Hepatocyte (in vitro differentiated cells): Measurements from ENCODE around the gene MEIS3. TPM values are rescaled to one million over a fixed set of nuclear protein-coding genes. Genes with fewer than 3 reads are reported as not detected.

Experiments used
- DNase-seq: peaks from one replicate; pipeline ENCODE4 v3.0.0-alpha.2; 2016; ENCODE audit warnings: low spot score
- H2AFZ ChIP-seq: fragments of 200-600 bp; sonication (generic); 2 replicates; pipeline ENCODE4 v1.6.0; 2016; ENCODE audit warnings: antibody characterized with exemption, mild to moderate bottlenecking
- H3K27ac ChIP-seq: fragments of 200-600 bp; sonication (generic); 2 replicates; pipeline ENCODE4 v1.5.1; 2016; ENCODE audit warnings: mild to moderate bottlenecking
- H3K27me3 ChIP-seq: fragments of 200-600 bp; sonication (generic); 2 replicates; pipeline ENCODE4 v1.6.1; 2016
- H3K36me3 ChIP-seq: fragments of 200-600 bp; sonication (generic); replicated peaks from 2 replicates; pipeline ENCODE4 v1.5.1; 2016; ENCODE audit warnings: low read depth; ENCODE audit not compliant: insufficient read depth
- H3K4me1 ChIP-seq: fragments of 200-600 bp; sonication (generic); 2 replicates; pipeline ENCODE4 v1.5.1; 2016; ENCODE audit warnings: mild to moderate bottlenecking, moderate library complexity; ENCODE audit not compliant: insufficient read depth
- H3K4me2 ChIP-seq: fragments of 200-600 bp; sonication (generic); 2 replicates; pipeline ENCODE4 v1.6.0; 2016
- H3K4me3 ChIP-seq: fragments of 200-600 bp; sonication (generic); 2 replicates; pipeline ENCODE4 v1.5.1; 2016; ENCODE audit warnings: mild to moderate bottlenecking
- H3K79me2 ChIP-seq: fragments of 200-600 bp; sonication (generic); 2 replicates; pipeline ENCODE4 v1.6.0; 2017; ENCODE audit warnings: mild to moderate bottlenecking
- H3K9me2 ChIP-seq: fragments of 200-600 bp; sonication (generic); replicated peaks from 2 replicates; pipeline ENCODE4 v1.6.0; 2017; ENCODE audit warnings: mild to moderate bottlenecking; ENCODE audit not compliant: insufficient read depth
- H3K9me3 ChIP-seq: fragments of 200-600 bp; sonication (generic); 2 replicates; pipeline ENCODE4 v1.5.1; 2016; ENCODE audit warnings: low read depth, mild to moderate bottlenecking
- H4K20me1 ChIP-seq: fragments of 200-600 bp; sonication (generic); 2 replicates; pipeline ENCODE4 v1.6.0; 2016; ENCODE audit warnings: mild to moderate bottlenecking; ENCODE audit not compliant: insufficient read depth, poor library complexity, severe bottlenecking
- CTCF ChIP-seq: fragments of 200-600 bp; sonication (generic); IDR thresholded peaks from 2 replicates; pipeline ENCODE4 v1.5.1; 2016; ENCODE audit warnings: antibody characterized with exemption, mild to moderate bottlenecking; ENCODE audit not compliant: poor library complexity
- EZH2 ChIP-seq: fragments of 200-600 bp; sonication (generic); IDR thresholded peaks from 2 replicates; pipeline ENCODE4 v1.6.1; 2016; ENCODE audit warnings: antibody characterized with exemption, mild to moderate bottlenecking, borderline replicate concordance
- EZH2phosphoT487 ChIP-seq: fragments of 200-600 bp; sonication (generic); IDR thresholded peaks from one replicate; pipeline ENCODE4 v1.6.1; 2018; ENCODE audit warnings: antibody characterized with exemption, mild to moderate bottlenecking, low read depth, moderate library complexity; ENCODE audit not compliant: unreplicated experiment, severe bottlenecking
- WGBS: methylation state at CpG from one replicate; pipeline ENCODE4 v1.1.6; 2016; ENCODE audit warnings: low lambda C conversion rate; ENCODE audit errors: missing lambda C conversion rate; 5-methylcytosine and 5-hydroxymethylcytosine counted together
- polyA plus RNA-seq: library from polyadenylated mRNA; unstranded; fragments of >200 nt; fragmentation: Nextera tagmentation; extraction: Ambion mirVana; gene quantifications from 2 replicates; pipeline ENCODE4 v1.2.1, GENCODE V29; 2016
- total RNA-seq: library from RNA; depleted of rRNA; stranded (reverse); fragments of >200 nt; gene quantifications from 2 replicates; pipeline ENCODE4 v1.2.3, GENCODE V29; 2014

MEIS3 gene
- total and polyA plus RNA-seq, 2 experiments from 2014 or later = 21.2 to 47.0 TPM

- no peak overlapping the region for H3K27ac ChIP-seq
- H3K79me2 ChIP-seq = peaks cover 7% of the 10 kb centered on the region
- H4K20me1 ChIP-seq = no peaks in the 10 kb centered on the region
- no peaks in the 10 kb centered on the region for H3K27me3 ChIP-seq
- no peaks in the 10 kb centered on the region for H3K36me3 ChIP-seq
- no peak overlapping the region for H3K4me3 ChIP-seq
- no peak overlapping the region for H3K4me2 ChIP-seq
- H2AFZ ChIP-seq = no peak overlapping the region
- no peaks in the 10 kb centered on the region for H3K9me2 ChIP-seq
- 97% methylated on average over 6 of the region's 6 CpGs for WGBS
- TF ChIP-seq CTCF = no peak
- TF ChIP-seq EZH2 = no peak
- TF ChIP-seq EZH2phosphoT487 = no peak
- H3K9me3 ChIP-seq = no peaks in the 10 kb centered on the region
- no peaks in the 10 kb centered on the region for H3K4me1 ChIP-seq
- DNase-seq = no peak
Observed at GRCh38 chr19:47356900-47357299, 62.4 kb downstream of the MEIS3 start.

GRCh38 chr19:47353307-47353712 is 66.0 kb downstream of the MEIS3 start:
- WGBS = 97% methylated on average over 24 of the region's 24 CpGs
- no peak for DNase-seq
- Histone ChIP-seq H3K36me3 (no peaks in the 10 kb centered on the region), H3K4me3 (no peak overlapping the region), H3K9me3 (no peaks in the 10 kb centered on the region), H3K4me1 (no peaks in the 10 kb centered on the region), H2AFZ (no peak overlapping the region), H3K79me2 (peaks cover 28% of the 10 kb centered on the region), H3K27me3 (no peaks in the 10 kb centered on the region), H3K27ac (no peak overlapping the region), H4K20me1 (no peaks in the 10 kb centered on the region), H3K9me2 (no peaks in the 10 kb centered on the region), H3K4me2 (no peak overlapping the region)
- TF ChIP-seq EZH2 (no peak), EZH2phosphoT487 (no peak), CTCF (no peak)

Other genes with a start within 250 kb of the MEIS3 start
- gene BBC3, start 188.3 kb downstream of the MEIS3 start, total RNA-seq = 8.0 and 9.9 TPM in 2 replicates
- 14.7 and 22.0 TPM in 2 replicates for gene BBC3, start 188.3 kb downstream of the MEIS3 start, polyA plus RNA-seq
- gene CCDC9, start 163.0 kb downstream of the MEIS3 start, total RNA-seq = 5.2 and 7.9 TPM in 2 replicates
- gene CCDC9, start 163.0 kb downstream of the MEIS3 start, polyA plus RNA-seq = 13.0 and 19.6 TPM in 2 replicates
- gene INAFM1, start 144.6 kb downstream of the MEIS3 start, total RNA-seq = 1.7 and 1.9 TPM in 2 replicates
- 11.9 and 13.8 TPM in 2 replicates for gene INAFM1, start 144.6 kb downstream of the MEIS3 start, polyA plus RNA-seq
- 0.43 and 0.96 TPM in 2 replicates for gene C5AR1, start 109.7 kb downstream of the MEIS3 start, total RNA-seq
- gene C5AR1, start 109.7 kb downstream of the MEIS3 start, polyA plus RNA-seq = 0.99 and 3.2 TPM in 2 replicates
- 0.53 TPM in 1 of 2 replicates, not detected in the other for gene C5AR2, start 87.4 kb downstream of the MEIS3 start, total RNA-seq
- gene C5AR2, start 87.4 kb downstream of the MEIS3 start, polyA plus RNA-seq = 0.24 TPM in 1 of 2 replicates, not detected in the other
- gene DHX34, start 70.2 kb downstream of the MEIS3 start, total RNA-seq = 9.3 and 10.7 TPM in 2 replicates
- gene DHX34, start 70.2 kb downstream of the MEIS3 start, polyA plus RNA-seq = 17.6 and 18.2 TPM in 2 replicates
- gene SLC8A2, start 52.4 kb upstream of the MEIS3 start, total RNA-seq = 1.1 and 1.2 TPM in 2 replicates
- gene SLC8A2, start 52.4 kb upstream of the MEIS3 start, polyA plus RNA-seq = 0.24 and 0.40 TPM in 2 replicates
- gene KPTN, start 64.7 kb upstream of the MEIS3 start, total RNA-seq = 8.3 and 10.1 TPM in 2 replicates
- 22.6 and 25.4 TPM in 2 replicates for gene KPTN, start 64.7 kb upstream of the MEIS3 start, polyA plus RNA-seq
- gene NAPA, start 95.5 kb upstream of the MEIS3 start, total RNA-seq = 89.8 and 106 TPM in 2 replicates
- 192 and 229 TPM in 2 replicates for gene NAPA, start 95.5 kb upstream of the MEIS3 start, polyA plus RNA-seq
- gene ZNF541, start 153.6 kb upstream of the MEIS3 start, total RNA-seq = 0.43 TPM in 1 of 2 replicates, not detected in the other
- 0.05 and 0.84 TPM in 2 replicates for gene ZNF541, start 153.6 kb upstream of the MEIS3 start, polyA plus RNA-seq
- gene BICRA, start 189.6 kb upstream of the MEIS3 start, total RNA-seq = 2.2 and 3.4 TPM in 2 replicates
- gene BICRA, start 189.6 kb upstream of the MEIS3 start, polyA plus RNA-seq = 3.4 and 5.4 TPM in 2 replicates